HepG2 (cell line): Measurements from ENCODE around the gene FAAP100. TPM values are rescaled to one million over a fixed set of nuclear protein-coding genes. Genes with fewer than 3 reads are reported as not detected.

Experiments used
- CAMTA2 ChIP-seq: sonication (generic); formaldehyde crosslinking; IDR thresholded peaks from 2 replicates; pipeline ENCODE4 v1.4.0; 2020; ENCODE audit warnings: mild to moderate bottlenecking, missing genetic modification reagents, borderline replicate concordance
- CREM ChIP-seq, 2 experiments: sonication (generic) in 1 of 2; formaldehyde crosslinking in 1 of 2; IDR thresholded peaks; 2 replicates each; pipeline versions ENCODE4 v1.4.0 to v1.6.1; 2016 to 2020; ENCODE audit warnings: antibody characterized with exemption in 1 of 2, mild to moderate bottlenecking in 1 of 2, missing genetic modification reagents in 1 of 2
- FLYWCH1 ChIP-seq: sonication (generic); formaldehyde crosslinking; IDR thresholded peaks from 2 replicates; pipeline ENCODE4 v1.8.1; 2023; ENCODE audit warnings: mild to moderate bottlenecking, missing genetic modification reagents
- MED13 ChIP-seq: sonication (generic); formaldehyde crosslinking; IDR thresholded peaks from 2 replicates; pipeline ENCODE4 v1.5.0; 2020; ENCODE audit warnings: missing genetic modification reagents
- NBN ChIP-seq: fragments of 450-650 bp; conservative IDR thresholded peaks from 2 replicates; pipeline ENCODE4 v1.6.1; 2017
- NCOR1 ChIP-seq: fragments of 200-600 bp; sonication (generic); IDR thresholded peaks from 2 replicates; pipeline ENCODE4 v1.7.0; 2017; ENCODE audit warnings: antibody characterized with exemption, low read length, borderline replicate concordance
- PHB2 ChIP-seq: fragments of 450-650 bp; IDR thresholded peaks from 2 replicates; pipeline ENCODE4 v1.6.1; 2018; ENCODE audit not compliant: partially characterized antibody
- REXO4 ChIP-seq: sonication (generic); formaldehyde crosslinking; IDR thresholded peaks from 2 replicates; pipeline ENCODE4 v1.8.0; 2022; ENCODE audit warnings: missing genetic modification reagents, mild to moderate bottlenecking, borderline replicate concordance
- SP5 ChIP-seq: IDR thresholded peaks from 2 replicates; pipeline ENCODE4 v1.6.1; 2016; ENCODE audit warnings: low read depth, borderline replicate concordance
- ZBTB38 ChIP-seq: sonication (generic); formaldehyde crosslinking; IDR thresholded peaks from 2 replicates; pipeline ENCODE4 v1.5.1; 2020; ENCODE audit warnings: mild to moderate bottlenecking, missing genetic modification reagents
- ZFP36L1 ChIP-seq: sonication (generic); formaldehyde crosslinking; IDR thresholded peaks from 2 replicates; pipeline ENCODE4 v1.8.0; 2022; ENCODE audit warnings: mild to moderate bottlenecking, missing genetic modification reagents, moderate library complexity
- ZNF343 ChIP-seq: sonication (generic); formaldehyde crosslinking; IDR thresholded peaks from 2 replicates; pipeline ENCODE4 v1.4.0; 2020; ENCODE audit warnings: mild to moderate bottlenecking, missing genetic modification reagents
- polyA plus RNA-seq, 8 experiments: library from polyadenylated mRNA; depleted of rRNA in 3 of 8; stranded (reverse) in 7 of 8; unstranded in 1 of 8; fragments of >200 nt; fragmentation: Illumina TruSeq in 4 of 8; extraction: Trizol in 4 of 8; gene quantifications; 2 replicates each; pipeline versions ENCODE4 v1.2.1 to v1.2.3, GENCODE V29; 2011 to 2016; ENCODE audit warnings: low read depth in 4 of 8, missing spikeins in 1 of 8, mixed read lengths in 1 of 8; ENCODE audit not compliant: insufficient read depth in 1 of 8
- total RNA-seq, 5 experiments: library from RNA; depleted of rRNA; stranded (reverse); fragments of >200 nt; fragmentation: Illumina TruSeq; extraction: Trizol; gene quantifications; 2 replicates each; pipeline ENCODE4 v1.2.3, GENCODE V29; 2016; ENCODE audit warnings: low read depth in 1 of 5
- TF ChIP-seq, protein P1 (sequence below): sonication (generic); formaldehyde crosslinking; IDR thresholded peaks from 2 replicates; pipeline ENCODE4 v1.4.0; 2020; ENCODE audit warnings: missing genetic modification reagents, borderline replicate concordance
- TF ChIP-seq, protein P2 (sequence below): sonication (generic); formaldehyde crosslinking; IDR thresholded peaks from 2 replicates; pipeline ENCODE4 v1.5.1; 2020; ENCODE audit warnings: mild to moderate bottlenecking, missing genetic modification reagents, moderate library complexity
- TF ChIP-seq, protein P3 (sequence below): sonication (generic); formaldehyde crosslinking; IDR thresholded peaks from 2 replicates; pipeline ENCODE4 v1.4.0; 2020; ENCODE audit warnings: missing genetic modification reagents
- TF ChIP-seq, protein P4 (sequence below): sonication (generic); formaldehyde crosslinking; IDR thresholded peaks from 2 replicates; pipeline ENCODE4 v1.8.1; 2023; ENCODE audit warnings: missing genetic modification reagents, mild to moderate bottlenecking, borderline replicate concordance
- TF ChIP-seq, protein P5 (sequence below): sonication (generic); formaldehyde crosslinking; IDR thresholded peaks from 2 replicates; pipeline ENCODE4 v1.8.0; 2022; ENCODE audit warnings: low read depth, missing genetic modification reagents
- TF ChIP-seq, protein P6 (sequence below), 2 experiments: sonication (generic) in 1 of 2; formaldehyde crosslinking in 1 of 2; IDR thresholded peaks; 2 replicates each; pipeline versions ENCODE4 v1.4.0 to v1.6.1; 2016 to 2020; ENCODE audit warnings: borderline replicate concordance in 1 of 2, low read depth in 1 of 2, mild to moderate bottlenecking in 1 of 2, missing genetic modification reagents in 1 of 2

Gene FAAP100
- total and polyA plus RNA-seq, 2 of the 13 experiments (the other 11 are each of a cell fraction or from before 2014, with no cell fraction given), result 7.6 to 20.8 TPM

DNA sequence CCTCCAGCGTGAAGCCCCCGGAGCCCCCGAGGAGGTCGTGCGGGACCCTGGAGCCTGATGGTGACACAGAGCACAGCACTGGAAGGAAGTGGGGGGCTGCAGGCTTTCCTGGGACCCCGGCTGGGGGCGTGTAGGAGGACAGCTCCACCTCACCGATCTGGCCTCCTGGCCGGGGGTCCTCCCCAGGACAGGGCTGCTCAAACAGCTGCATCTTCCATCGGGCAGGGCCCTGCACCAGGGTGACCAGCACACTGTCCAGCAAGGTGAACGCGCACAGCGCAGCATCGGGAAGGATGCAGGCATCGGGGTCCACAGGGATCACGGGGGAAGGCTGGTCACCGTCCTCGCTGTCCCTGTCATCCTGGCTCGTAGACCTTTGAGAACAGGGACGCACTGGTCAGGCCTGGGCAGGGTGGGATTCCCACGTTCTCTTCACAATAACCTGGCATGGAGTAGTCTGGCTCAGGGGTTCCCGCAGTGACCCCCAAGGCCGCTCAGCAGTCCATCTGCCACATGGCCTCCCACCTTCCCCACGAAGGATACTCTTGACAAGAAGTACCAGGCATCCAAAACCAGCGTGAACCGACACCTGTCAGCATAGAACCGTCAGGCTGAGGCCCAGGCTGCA lies 1.2 kb downstream of the FAAP100 start (continued):
- TF ChIP-seq NCOR1 (no peak), CREM (IDR thresholded peaks at IDR 0.05) (no peak), CREM (CRISPR knock-in tag; IDR thresholded peaks at IDR 0.05) (no peak), NBN (no peak), ZFP36L1 (no peak), SP5 (no peak), CAMTA2 (CRISPR knock-in tag) (no peak), FLYWCH1 (CRISPR knock-in tag) (no peak), ZNF343 (0 out of 2 replicates have a peak, but pooled peaks have one; percentile 22), ZBTB38 (no peak), MED13 (CRISPR knock-in tag) (no peak), PHB2 (no peak), REXO4 (CRISPR knock-in tag) (no peak)
- TF ChIP-seq, protein P1, sequence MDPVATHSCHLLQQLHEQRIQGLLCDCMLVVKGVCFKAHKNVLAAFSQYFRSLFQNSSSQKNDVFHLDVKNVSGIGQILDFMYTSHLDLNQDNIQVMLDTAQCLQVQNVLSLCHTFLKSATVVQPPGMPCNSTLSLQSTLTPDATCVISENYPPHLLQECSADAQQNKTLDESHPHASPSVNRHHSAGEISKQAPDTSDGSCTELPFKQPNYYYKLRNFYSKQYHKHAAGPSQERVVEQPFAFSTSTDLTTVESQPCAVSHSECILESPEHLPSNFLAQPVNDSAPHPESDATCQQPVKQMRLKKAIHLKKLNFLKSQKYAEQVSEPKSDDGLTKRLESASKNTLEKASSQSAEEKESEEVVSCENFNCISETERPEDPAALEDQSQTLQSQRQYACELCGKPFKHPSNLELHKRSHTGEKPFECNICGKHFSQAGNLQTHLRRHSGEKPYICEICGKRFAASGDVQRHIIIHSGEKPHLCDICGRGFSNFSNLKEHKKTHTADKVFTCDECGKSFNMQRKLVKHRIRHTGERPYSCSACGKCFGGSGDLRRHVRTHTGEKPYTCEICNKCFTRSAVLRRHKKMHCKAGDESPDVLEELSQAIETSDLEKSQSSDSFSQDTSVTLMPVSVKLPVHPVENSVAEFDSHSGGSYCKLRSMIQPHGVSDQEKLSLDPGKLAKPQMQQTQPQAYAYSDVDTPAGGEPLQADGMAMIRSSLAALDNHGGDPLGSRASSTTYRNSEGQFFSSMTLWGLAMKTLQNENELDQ (CRISPR knock-in tag), result no peak
- TF ChIP-seq, protein P2, sequence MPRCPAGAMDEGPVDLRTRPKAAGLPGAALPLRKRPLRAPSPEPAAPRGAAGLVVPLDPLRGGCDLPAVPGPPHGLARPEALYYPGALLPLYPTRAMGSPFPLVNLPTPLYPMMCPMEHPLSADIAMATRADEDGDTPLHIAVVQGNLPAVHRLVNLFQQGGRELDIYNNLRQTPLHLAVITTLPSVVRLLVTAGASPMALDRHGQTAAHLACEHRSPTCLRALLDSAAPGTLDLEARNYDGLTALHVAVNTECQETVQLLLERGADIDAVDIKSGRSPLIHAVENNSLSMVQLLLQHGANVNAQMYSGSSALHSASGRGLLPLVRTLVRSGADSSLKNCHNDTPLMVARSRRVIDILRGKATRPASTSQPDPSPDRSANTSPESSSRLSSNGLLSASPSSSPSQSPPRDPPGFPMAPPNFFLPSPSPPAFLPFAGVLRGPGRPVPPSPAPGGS, result no peak
- TF ChIP-seq, protein P3, sequence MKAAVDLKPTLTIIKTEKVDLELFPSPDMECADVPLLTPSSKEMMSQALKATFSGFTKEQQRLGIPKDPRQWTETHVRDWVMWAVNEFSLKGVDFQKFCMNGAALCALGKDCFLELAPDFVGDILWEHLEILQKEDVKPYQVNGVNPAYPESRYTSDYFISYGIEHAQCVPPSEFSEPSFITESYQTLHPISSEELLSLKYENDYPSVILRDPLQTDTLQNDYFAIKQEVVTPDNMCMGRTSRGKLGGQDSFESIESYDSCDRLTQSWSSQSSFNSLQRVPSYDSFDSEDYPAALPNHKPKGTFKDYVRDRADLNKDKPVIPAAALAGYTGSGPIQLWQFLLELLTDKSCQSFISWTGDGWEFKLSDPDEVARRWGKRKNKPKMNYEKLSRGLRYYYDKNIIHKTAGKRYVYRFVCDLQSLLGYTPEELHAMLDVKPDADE (CRISPR knock-in tag), result no peak
- TF ChIP-seq, protein P4, sequence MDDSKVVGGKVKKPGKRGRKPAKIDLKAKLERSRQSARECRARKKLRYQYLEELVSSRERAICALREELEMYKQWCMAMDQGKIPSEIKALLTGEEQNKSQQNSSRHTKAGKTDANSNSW (CRISPR knock-in tag), result no peak
- TF ChIP-seq, protein P5, sequence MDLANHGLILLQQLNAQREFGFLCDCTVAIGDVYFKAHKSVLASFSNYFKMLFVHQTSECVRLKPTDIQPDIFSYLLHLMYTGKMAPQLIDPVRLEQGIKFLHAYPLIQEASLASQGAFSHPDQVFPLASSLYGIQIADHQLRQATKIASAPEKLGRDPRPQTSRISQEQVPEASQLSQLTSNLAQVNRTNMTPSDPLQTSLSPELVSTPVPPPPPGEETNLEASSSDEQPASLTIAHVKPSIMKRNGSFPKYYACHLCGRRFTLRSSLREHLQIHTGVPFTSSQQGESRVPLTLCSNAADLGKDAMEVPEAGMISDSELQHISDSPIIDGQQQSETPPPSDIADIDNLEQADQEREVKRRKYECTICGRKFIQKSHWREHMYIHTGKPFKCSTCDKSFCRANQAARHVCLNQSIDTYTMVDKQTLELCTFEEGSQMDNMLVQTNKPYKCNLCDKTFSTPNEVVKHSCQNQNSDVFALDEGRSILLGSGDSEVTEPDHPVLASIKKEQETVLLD, result no peak
- TF ChIP-seq, protein P6, sequence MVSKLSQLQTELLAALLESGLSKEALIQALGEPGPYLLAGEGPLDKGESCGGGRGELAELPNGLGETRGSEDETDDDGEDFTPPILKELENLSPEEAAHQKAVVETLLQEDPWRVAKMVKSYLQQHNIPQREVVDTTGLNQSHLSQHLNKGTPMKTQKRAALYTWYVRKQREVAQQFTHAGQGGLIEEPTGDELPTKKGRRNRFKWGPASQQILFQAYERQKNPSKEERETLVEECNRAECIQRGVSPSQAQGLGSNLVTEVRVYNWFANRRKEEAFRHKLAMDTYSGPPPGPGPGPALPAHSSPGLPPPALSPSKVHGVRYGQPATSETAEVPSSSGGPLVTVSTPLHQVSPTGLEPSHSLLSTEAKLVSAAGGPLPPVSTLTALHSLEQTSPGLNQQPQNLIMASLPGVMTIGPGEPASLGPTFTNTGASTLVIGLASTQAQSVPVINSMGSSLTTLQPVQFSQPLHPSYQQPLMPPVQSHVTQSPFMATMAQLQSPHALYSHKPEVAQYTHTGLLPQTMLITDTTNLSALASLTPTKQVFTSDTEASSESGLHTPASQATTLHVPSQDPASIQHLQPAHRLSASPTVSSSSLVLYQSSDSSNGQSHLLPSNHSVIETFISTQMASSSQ (IDR thresholded peaks at IDR 0.05; ENCODE audit: low read depth), result no peak
- TF ChIP-seq, protein P6 (CRISPR knock-in tag; IDR thresholded peaks at IDR 0.05; ENCODE audit: borderline replicate concordance), result peak; percentile 44; the same call in 1 of the 2 replicates
